GM18909 (cell line): ENCODE results near the gene LRRC7.
"Not testable (repeated sequence)": the region's sequence is repeated elsewhere in the genome, so short reads cannot be mapped to it uniquely, and the experiment has no call there.

ENCODE experiments used
- ATAC-seq: cut with Tn5 transposase; IDR thresholded peaks from one replicate; pipeline ENCODE4 v1.9.1; 2021; ENCODE audit warnings: mild to moderate bottlenecking; ENCODE audit not compliant: unreplicated experiment, poor library complexity

LRRC7 gene

DNA sequence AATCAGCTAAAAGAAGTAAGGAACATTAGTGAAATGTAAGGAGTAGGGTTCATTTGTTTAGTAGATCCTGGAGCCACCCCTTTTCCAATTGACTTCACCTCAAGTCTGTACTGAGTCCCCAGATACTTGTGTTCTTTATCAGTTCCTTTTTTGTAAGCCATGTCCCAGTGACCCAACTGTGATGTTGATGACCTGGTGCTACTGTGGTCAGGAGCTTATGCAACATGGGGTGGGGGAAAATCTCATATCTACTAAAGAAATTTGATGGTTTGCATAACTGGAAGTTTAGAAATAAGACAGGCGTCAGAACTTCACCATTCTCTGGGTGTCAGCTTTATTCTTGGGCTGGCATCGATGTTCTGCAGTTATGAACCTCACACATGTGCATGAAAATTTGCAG, 120.5 kb downstream of the LRRC7 start:
- ATAC-seq = no peak

GRCh38 chr1:69691179-69691578, 123.5 kb downstream of the LRRC7 start:
- no peak for ATAC-seq

DNA sequence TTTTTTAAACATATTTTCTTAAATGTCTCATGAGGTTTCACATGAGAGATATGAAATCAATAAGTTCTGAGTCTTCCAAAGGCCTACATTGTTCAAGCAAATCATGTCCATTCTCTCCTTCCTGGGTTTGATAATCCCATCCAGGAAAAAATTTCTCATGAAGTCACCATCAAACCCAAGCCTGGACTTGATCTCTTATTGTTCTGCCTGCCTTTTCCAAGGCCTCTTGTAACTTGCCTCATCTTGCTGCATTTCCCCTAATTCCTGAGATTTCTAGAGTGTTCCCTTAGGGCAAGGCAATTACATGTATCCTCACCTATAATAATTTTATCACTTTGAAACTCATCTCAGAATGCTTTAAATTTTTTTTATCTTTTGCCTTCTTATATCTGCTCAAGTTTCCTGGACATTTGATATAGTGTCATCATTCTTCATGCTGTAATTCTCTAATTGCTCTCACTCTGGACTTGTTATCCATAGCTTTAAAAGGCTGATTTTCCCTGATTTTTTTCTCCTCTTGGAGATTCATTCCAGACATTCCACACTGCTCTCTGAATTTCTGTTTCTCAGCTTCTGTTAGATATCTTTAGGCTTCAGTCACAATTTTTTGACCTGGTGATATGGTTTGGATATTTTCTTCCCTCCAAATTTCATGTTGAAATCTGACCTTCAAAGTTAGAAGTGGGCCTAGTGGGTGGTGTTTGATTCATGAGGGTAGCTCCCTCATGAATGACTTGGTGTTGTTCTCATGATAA, 126.4 kb downstream of the LRRC7 start:
- ATAC-seq = no peak

DNA sequence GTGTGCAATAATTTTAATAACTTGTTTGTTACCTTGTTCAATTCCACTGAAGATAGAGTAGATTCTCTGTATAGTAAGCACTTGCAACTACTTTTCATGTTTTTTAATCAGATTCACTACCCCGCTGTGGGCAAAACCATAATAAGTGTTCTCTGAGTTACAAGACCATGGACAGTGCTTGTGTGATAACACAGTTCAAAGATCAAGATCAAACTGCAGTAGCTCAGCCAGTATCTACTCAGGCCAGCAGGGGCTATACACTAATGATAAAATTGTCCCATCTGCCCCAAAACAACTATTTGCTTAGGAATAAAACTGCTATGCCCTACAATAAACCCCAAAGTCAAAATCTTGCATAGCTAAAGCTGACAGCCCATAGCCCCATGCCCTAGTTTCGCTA, 129.6 kb downstream of the LRRC7 start:
- ATAC-seq = no peak

- no peak for ATAC-seq
These were observed 133.0 kb downstream of the LRRC7 start for GRCh38 chr1:69700770-69701169.

DNA sequence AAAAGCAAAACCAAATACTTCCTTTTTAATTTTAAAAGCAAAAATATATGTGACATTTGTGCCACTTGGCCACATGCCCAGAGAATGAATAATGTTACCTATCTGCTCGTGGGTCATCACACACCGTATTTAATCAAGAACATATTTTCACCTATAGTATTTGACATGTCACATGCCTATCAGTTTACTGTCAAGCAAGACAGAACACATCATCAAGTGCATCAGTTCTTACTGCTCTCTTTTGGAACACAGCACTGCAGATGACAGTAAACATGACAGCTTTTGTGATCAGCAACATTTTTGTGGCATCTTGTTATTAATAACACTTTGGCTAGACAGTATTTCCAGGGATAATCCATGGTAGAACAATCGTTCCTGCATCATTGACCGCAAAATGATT, 134.4 kb downstream of the LRRC7 start:
- ATAC-seq = no peak

DNA sequence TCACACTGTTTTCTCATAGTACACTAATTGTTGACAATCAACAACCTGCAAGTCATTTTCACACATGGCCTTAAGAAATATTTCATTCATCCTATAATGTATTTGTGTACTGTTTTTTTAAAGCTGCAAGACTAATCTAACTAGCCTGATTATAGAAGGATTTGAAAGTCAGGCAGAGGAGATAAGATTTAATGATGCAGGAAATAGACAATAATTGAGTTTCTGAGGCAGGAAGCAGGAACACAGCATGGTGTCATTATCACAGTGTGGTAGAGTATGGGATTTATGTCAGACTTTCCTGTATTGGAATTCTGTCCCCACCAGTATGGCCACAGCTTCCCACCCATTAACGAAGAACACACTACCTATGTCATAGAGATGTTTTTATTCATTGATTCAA, 138.8 kb downstream of the LRRC7 start:
- ATAC-seq = no peak

DNA sequence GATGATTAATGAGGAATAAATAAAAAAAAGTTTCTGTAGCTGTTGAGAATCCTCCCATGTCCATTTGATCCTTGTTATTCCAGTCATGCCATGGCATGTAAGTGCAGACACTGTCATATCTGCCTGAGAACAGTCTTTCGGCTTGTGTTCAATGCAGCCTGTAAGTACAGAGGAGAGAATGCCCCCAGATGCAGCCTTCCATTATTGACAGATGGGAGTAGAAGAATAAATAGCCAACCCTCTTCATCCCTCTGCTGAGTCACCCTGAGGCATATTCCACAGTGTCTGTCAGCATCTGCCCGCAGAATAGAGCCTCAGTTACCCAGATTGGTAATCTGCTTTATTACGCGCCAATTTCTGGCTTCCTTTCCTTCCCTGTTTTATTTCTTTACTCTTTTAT, 139.4 kb downstream of the LRRC7 start:
- ATAC-seq = no peak

DNA sequence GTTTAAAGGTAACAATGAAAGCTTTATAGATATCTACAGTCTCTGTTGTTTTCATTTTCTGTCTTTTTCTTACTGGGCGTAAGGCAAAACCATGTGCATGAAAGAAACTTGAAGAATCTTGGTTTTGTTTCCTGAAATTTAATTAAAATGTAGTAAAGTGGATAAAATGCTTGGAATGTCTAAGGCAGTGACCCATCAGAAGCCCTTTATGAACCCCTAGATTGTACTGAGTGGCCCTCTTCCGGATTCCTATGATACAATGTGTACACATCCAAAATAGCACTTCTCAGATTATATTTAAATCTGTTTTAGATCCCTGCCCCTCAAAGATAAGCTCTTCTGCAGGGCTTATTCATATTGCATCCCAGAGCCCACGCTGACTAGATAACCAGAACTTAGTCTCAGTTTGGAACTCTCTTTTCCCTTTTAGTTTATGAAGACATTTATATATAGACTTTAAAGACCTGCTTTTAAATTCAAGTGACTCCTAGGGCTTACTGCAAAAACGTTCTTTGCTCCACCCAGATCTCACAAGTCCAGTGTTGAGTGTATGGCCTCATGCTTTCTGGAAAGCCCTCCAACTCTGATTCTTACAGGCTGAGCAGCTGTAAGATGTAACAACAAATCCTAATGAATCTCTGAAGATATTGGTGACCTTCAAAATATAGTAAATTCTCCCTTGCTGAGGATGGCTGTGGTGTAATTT, 142.9 kb downstream of the LRRC7 start:
- no peak for ATAC-seq

DNA sequence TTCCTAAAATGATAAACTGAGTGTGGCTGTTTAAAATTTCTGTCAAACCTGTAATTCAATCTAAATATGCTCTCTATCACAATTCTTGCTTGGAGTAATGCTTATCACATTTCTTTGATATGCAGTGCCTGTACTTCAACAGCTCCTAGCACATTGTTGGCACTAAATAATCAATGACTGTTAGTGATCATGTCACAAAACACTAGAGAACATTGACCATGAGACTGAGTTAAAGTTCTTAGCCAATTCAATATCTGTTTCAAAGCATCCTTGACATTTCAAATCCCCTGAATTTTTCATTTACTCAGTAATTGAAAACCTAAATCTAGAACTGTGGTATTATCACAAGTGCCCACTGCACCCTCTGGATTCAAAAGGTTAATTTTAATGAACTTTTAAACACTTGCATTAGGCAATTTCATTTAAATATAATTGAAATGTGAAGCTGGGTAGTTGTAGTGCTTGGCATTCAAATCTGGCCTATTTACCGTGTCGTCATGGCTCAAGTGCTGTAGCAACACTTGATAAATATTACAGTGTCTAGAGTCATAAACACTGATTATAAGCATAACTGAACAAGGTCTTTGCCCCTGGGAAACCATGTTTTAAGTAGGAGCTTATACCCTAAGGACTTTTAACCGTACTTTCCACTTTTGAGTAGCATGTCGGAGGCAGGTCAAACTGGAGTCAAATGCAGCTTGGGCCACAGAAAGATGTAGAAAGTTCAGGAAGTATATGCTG, 143.6 kb downstream of the LRRC7 start:
- no peak for ATAC-seq

- ATAC-seq = not testable (repeated sequence)
These were observed 150.1 kb downstream of the LRRC7 start for GRCh38 chr1:69717834-69718233.

- no peak for ATAC-seq
These were observed 160.5 kb downstream of the LRRC7 start for GRCh38 chr1:69728206-69728605.

GRCh38 chr1:69733061-69733460, 165.3 kb downstream of the LRRC7 start:
- ATAC-seq = no peak

GRCh38 chr1:69737527-69738185, 169.9 kb downstream of the LRRC7 start:
- ATAC-seq = peak; percentile 79

DNA sequence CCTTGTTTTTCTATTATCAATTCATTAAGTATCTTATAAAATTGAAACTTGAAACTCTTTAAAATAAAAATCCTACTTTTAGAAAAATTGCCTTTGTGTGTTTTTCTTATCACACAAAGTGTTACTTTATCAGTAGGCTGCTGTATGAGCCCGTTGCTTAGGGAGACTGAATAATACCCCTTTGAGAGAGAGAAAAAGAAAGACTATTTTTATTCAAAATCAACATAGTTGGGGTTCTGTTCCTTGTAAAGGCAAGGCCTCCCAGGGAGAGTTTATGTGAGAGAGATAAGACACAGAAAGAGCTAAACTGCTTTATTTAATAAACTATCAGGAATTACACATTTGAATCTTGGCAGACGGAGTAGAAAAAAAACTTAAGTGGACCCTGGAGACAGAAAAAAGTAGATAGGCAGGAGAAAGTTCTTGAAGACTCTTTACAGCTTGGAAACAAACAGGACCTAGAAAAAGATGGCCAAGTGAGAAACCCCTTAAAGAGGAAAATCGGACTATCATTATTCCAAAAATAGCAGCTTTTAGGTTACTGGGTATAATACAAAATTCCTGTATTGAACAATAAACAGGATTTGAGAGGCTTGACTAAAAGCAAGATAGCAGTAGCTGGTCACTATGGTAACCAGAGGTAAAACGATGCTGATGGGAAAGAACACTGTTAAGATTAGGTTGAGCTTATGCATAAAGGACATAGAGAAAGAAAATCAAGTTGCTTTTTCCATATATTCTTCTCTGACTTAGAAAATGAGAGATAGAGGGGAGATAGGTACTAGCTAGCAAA, 170.9 kb downstream of the LRRC7 start:
- no peak for ATAC-seq

GRCh38 chr1:69739251-69739605, 171.5 kb downstream of the LRRC7 start:
- no peak for ATAC-seq

GRCh38 chr1:69743146-69743545, 175.4 kb downstream of the LRRC7 start:
- ATAC-seq = no peak

GRCh38 chr1:69744381-69744780, 176.7 kb downstream of the LRRC7 start:
- ATAC-seq = no peak

DNA sequence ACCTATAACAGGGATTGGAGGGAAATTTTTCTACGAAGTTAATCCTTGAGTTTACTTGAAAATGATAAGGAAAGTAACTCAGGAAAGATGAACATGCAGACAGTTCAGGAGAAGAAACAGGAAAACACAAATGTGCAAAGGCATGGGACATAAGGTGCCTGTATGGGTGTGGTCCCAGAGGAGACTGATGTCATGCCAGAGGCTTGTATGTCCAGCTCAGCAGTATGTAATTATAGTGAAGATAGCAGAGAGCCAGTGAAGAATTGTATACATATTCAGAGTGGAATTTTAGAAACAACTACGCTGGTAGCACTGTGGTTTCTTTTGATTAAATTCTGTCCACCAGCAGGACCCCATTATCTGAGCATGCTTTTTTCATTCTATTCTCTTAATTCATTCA, 179.5 kb downstream of the LRRC7 start:
- no peak for ATAC-seq

- no peak for ATAC-seq
These were observed 182.9 kb downstream of the LRRC7 start for GRCh38 chr1:69750638-69751037.
